Osteoblast (primary cell): Measurements from ENCODE around the gene SPHK1. TPM values are rescaled to one million over a fixed set of nuclear protein-coding genes. Genes with fewer than 3 reads are reported as not detected.

Source experiments
- DNase-seq: peaks from one replicate; pipeline ENCODE4 v3.0.0; 2011; ENCODE audit warnings: low spot score, mixed read lengths; ENCODE audit not compliant: insufficient read length; ENCODE audit errors: missing footprints
- H2AFZ ChIP-seq: 2 replicates; pipeline ENCODE4 v1.6.0; 2011; ENCODE audit warnings: mild to moderate bottlenecking, low read length
- H3K27ac ChIP-seq: 2 replicates; pipeline ENCODE4 v1.5.1; 2011; ENCODE audit warnings: mild to moderate bottlenecking, low read depth, low read length, moderate library complexity
- H3K27me3 ChIP-seq: 2 replicates; pipeline ENCODE4 v1.6.0; 2012; ENCODE audit warnings: mild to moderate bottlenecking, control low read depth, inconsistent platforms, low read length, moderate library complexity; ENCODE audit not compliant: insufficient read depth
- H3K36me3 ChIP-seq: 2 replicates; pipeline ENCODE4 v1.5.1; 2011; ENCODE audit warnings: mild to moderate bottlenecking, low read length, control low read depth, moderate library complexity; ENCODE audit not compliant: insufficient read depth
- H3K4me1 ChIP-seq: 2 replicates; pipeline ENCODE4 v1.5.1; 2011; ENCODE audit warnings: mild to moderate bottlenecking, low read length, control low read depth, moderate library complexity; ENCODE audit not compliant: insufficient read depth
- H3K4me2 ChIP-seq: 2 replicates; pipeline ENCODE4 v1.6.0; 2011; ENCODE audit warnings: mild to moderate bottlenecking, low read length; ENCODE audit not compliant: insufficient read depth
- H3K4me3 ChIP-seq: fragments of 200-600 bp; sonication (generic); 3 replicates; pipeline ENCODE4 v1.5.1; 2012; ENCODE audit warnings: mild to moderate bottlenecking, low read length, inconsistent platforms; ENCODE audit not compliant: insufficient read depth
- H3K79me2 ChIP-seq: 2 replicates; pipeline ENCODE4 v1.6.0; 2012; ENCODE audit warnings: mild to moderate bottlenecking, low read length, control low read depth, inconsistent platforms; ENCODE audit not compliant: insufficient read depth
- H3K9me3 ChIP-seq: 2 replicates; pipeline ENCODE4 v1.5.1; 2011; ENCODE audit warnings: low read depth, low read length, control low read depth
- H4K20me1 ChIP-seq: 2 replicates; pipeline ENCODE4 v1.6.0; 2012; ENCODE audit warnings: mild to moderate bottlenecking, low read length, control low read depth; ENCODE audit not compliant: insufficient read depth
- CTCF ChIP-seq: IDR thresholded peaks from 2 replicates; pipeline ENCODE4 v1.5.1; 2011; ENCODE audit warnings: mild to moderate bottlenecking, low read depth, low read length, moderate library complexity; ENCODE audit errors: extremely low read depth
- total RNA-seq: library from RNA; depleted of rRNA; stranded (reverse); fragments of >200 nt; gene quantifications from 2 replicates; pipeline ENCODE4 v1.2.3, GENCODE V29; 2012

Gene SPHK1
- total RNA-seq, 1 donor: 112 TPM

- Histone ChIP-seq H3K36me3 (peaks cover 36% of the 10 kb centered on the region), H3K79me2 (peaks cover 32% of the 10 kb centered on the region), H2AFZ (no peak overlapping the region), H3K4me3 (no peak overlapping the region), H3K4me2 (no peak overlapping the region), H3K27ac (no peak overlapping the region), H4K20me1 (peaks cover 30% of the 10 kb centered on the region), H3K4me1 (peaks cover 21% of the 10 kb centered on the region), H3K9me3 (no peaks in the 10 kb centered on the region), H3K27me3 (no peaks in the 10 kb centered on the region)
- TF ChIP-seq CTCF: no peak
- DNase-seq: peak; percentile 71
Observed at GRCh38 chr17:76390003-76390421, 5.6 kb downstream of the SPHK1 start.

- Histone ChIP-seq H3K4me1 (peaks cover 17% of the 10 kb centered on the region), H3K4me3 (no peak overlapping the region), H3K36me3 (peaks cover 45% of the 10 kb centered on the region), H3K27me3 (no peaks in the 10 kb centered on the region), H4K20me1 (peaks cover 25% of the 10 kb centered on the region), H3K27ac (no peak overlapping the region), H3K4me2 (no peak overlapping the region), H3K9me3 (no peaks in the 10 kb centered on the region), H2AFZ (no peak overlapping the region), H3K79me2 (peaks cover 19% of the 10 kb centered on the region)
- peak; percentile 59 for DNase-seq
- no peak for TF ChIP-seq CTCF
Observed at GRCh38 chr17:76391200-76391715, 6.8 kb downstream of the SPHK1 start.

DNA sequence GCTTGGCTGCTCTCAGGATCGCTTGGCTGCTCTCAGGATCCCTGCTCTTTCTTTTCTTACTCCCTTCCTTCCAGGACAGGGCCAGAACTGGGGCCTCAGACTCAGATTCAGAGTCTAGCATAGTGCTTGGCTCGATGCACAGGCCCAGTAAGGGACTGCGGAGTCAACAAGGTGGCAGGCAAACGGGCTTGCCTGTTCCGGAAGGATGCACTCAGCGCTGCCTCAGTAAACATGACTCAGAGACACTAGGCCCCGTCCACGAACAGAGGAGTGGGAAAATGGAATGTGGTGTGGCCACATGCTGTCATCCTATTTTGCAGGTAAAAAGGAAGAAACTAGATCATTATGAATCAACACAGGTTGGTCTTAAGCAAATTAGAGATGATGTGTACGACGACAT is 9.8 kb downstream of the SPHK1 start:
- Histone ChIP-seq H3K9me3 (no peaks in the 10 kb centered on the region), H3K27me3 (no peaks in the 10 kb centered on the region), H3K4me3 (no peak overlapping the region), H4K20me1 (peaks cover 11% of the 10 kb centered on the region), H3K27ac (no peak overlapping the region), H3K4me1 (no peaks in the 10 kb centered on the region), H3K36me3 (peaks cover 53% of the 10 kb centered on the region), H2AFZ (no peak overlapping the region), H3K4me2 (no peak overlapping the region), H3K79me2 (no peaks in the 10 kb centered on the region)
- no peak for TF ChIP-seq CTCF
- peak; percentile 19 for DNase-seq

DNA sequence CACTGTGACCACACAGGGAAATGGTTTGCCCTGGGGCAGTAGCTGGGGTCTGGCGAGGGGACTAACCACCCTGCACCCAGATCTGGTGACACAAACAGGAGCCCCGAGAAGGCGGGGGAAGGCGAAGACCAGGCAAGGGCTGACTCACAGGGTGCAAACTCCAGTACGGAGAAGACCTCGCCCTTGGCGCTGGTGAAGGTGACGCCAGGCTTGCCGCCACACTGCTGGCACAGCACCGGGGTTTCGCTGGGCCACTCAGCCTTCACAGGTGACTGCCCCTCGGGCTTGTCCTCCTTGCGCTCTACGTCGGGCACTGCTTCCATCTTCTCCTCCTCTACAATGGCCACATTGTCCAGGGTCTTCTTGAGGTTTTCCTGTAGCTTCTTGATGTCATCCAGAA is 11.6 kb downstream of the SPHK1 start:
- no peaks in the 10 kb centered on the region for H3K79me2 ChIP-seq
- H3K4me3 ChIP-seq: no peak overlapping the region
- no peaks in the 10 kb centered on the region for H3K9me3 ChIP-seq
- H4K20me1 ChIP-seq: peaks cover 9% of the 10 kb centered on the region
- no peak overlapping the region for H3K27ac ChIP-seq
- TF ChIP-seq CTCF: no peak
- no peak overlapping the region for H3K4me2 ChIP-seq
- no peaks in the 10 kb centered on the region for H3K27me3 ChIP-seq
- peaks cover 67% of the 10 kb centered on the region for H3K36me3 ChIP-seq
- H3K4me1 ChIP-seq: no peaks in the 10 kb centered on the region
- no peak overlapping the region for H2AFZ ChIP-seq
- DNase-seq: peak; percentile 42
